SK-N-SH (cell line): ENCODE data around the gene PRDM8. TPM values are rescaled to one million over a fixed set of nuclear protein-coding genes. Genes with fewer than 3 reads are reported as not detected.

Experiments used
- CTCF ChIA-PET: fragments of 300-600, 350-600 bp; formaldehyde crosslinking; extraction: SDS; loops from one replicate; lab custom pipeline; 2021; lab: Yijun Ruan, JAX
- POLR2A ChIA-PET: fragments of 350-600 bp; sonication (Branson Sonifier 250); formaldehyde crosslinking; extraction: SDS; loops from one replicate; lab custom pipeline; 2020; ENCODE audit warnings: antibody characterized with exemption, inconsistent platforms; lab: Yijun Ruan, JAX
- DNase-seq: peaks from one replicate; pipeline ENCODE4 v3.0.0; 2012
- H2AFZ ChIP-seq: fragments of 200-600 bp; sonication (generic); 2 replicates; pipeline ENCODE4 v1.8.1; 2016; ENCODE audit warnings: antibody characterized with exemption, mild to moderate bottlenecking, low read depth
- H3F3A ChIP-seq: fragments of 200-600 bp; sonication (generic); replicated peaks from 2 replicates; pipeline ENCODE3; 2016; ENCODE audit warnings: antibody characterized with exemption, mild to moderate bottlenecking; ENCODE audit not compliant: insufficient read depth
- H3K27ac ChIP-seq, 2 experiments: fragments of 200-500 bp in 1 of 2; fragments of 200-600 bp in 1 of 2; sonication (Bioruptor generic) in 1 of 2; sonication (generic), shearing (Covaris generic) in 1 of 2; 2 replicates each; pipeline versions ENCODE4 v1.5.1 to v1.6.1; 2014 to 2016; ENCODE audit warnings: low read depth in 2 of 2, inconsistent platforms in 1 of 2, low read length in 1 of 2, mild to moderate bottlenecking in 1 of 2, mixed read lengths in 1 of 2
- H3K27me3 ChIP-seq: fragments of 200-600 bp; sonication (generic), shearing (Covaris generic); 2 replicates; pipeline ENCODE4 v1.6.1; 2016; ENCODE audit warnings: mixed run types; ENCODE audit not compliant: insufficient read depth
- H3K36me3 ChIP-seq, 2 experiments: fragments of 200-500 bp in 1 of 2; fragments of 200-600 bp in 1 of 2; sonication (Bioruptor generic) in 1 of 2; sonication (generic) in 1 of 2; replicated peaks in 1 of 2; 2 replicates each; pipeline versions ENCODE3 to v1.5.1; 2014 to 2016; ENCODE audit warnings: low read length in 1 of 2, mild to moderate bottlenecking in 1 of 2; ENCODE audit not compliant: insufficient read depth in 2 of 2, control insufficient read depth in 1 of 2
- H3K4me1 ChIP-seq, 2 experiments: fragments of 200-500 bp in 1 of 2; fragments of 200-600 bp in 1 of 2; sonication (Bioruptor generic) in 1 of 2; sonication (generic), shearing (Covaris generic) in 1 of 2; 2 replicates each; pipeline versions ENCODE4 v1.5.1 to v1.6.1; 2014 to 2016; ENCODE audit warnings: low read depth in 1 of 2, low read length in 1 of 2, mixed run types in 1 of 2; ENCODE audit not compliant: insufficient read depth in 2 of 2, control insufficient read depth in 1 of 2
- H3K4me2 ChIP-seq: fragments of 200-600 bp; sonication (generic), shearing (Covaris generic); 2 replicates; pipeline ENCODE4 v1.6.1; 2017; ENCODE audit warnings: mixed run types
- H3K4me3 ChIP-seq, 2 experiments: fragments of 200-500 bp in 1 of 2; fragments of 200-600 bp in 1 of 2; sonication (Bioruptor generic) in 1 of 2; sonication (generic), shearing (Covaris generic) in 1 of 2; 2 replicates each; pipeline versions ENCODE4 v1.5.1 to v1.8.1; 2014 to 2016; ENCODE audit warnings: low read depth in 2 of 2, inconsistent platforms in 1 of 2, low read length in 1 of 2, mild to moderate bottlenecking in 1 of 2, mixed read lengths in 1 of 2, moderate library complexity in 1 of 2
- H3K79me2 ChIP-seq: fragments of 200-600 bp; sonication (generic); 2 replicates; pipeline ENCODE4 v1.8.1; 2017; ENCODE audit warnings: mild to moderate bottlenecking; ENCODE audit not compliant: insufficient read depth
- H3K9ac ChIP-seq: fragments of 200-600 bp; sonication (generic); 2 replicates; pipeline ENCODE4 v1.6.1; 2017; ENCODE audit warnings: mixed run types
- H3K9me2 ChIP-seq: fragments of 200-600 bp; sonication (generic); 2 replicates; pipeline ENCODE4 v1.6.1; 2017; ENCODE audit warnings: mixed run types
- H3K9me3 ChIP-seq: fragments of 200-600 bp; sonication (generic); 2 replicates; pipeline ENCODE4 v1.6.1; 2017; ENCODE audit warnings: mixed run types, mild to moderate bottlenecking, moderate library complexity
- H4K20me1 ChIP-seq: fragments of 200-600 bp; sonication (generic); 2 replicates; pipeline ENCODE4 v1.6.1; 2017; ENCODE audit warnings: mild to moderate bottlenecking, mixed run types; ENCODE audit not compliant: insufficient read depth
- EP300 ChIP-seq, 2 experiments: IDR thresholded peaks; 2 replicates each; pipeline versions ENCODE4 v1.4.0 to v1.6.1; 2012; ENCODE audit warnings: borderline replicate concordance in 1 of 2, low read depth in 1 of 2, low read length in 1 of 2
- GABPA ChIP-seq: IDR thresholded peaks from 2 replicates; pipeline ENCODE4 v1.4.0; 2012; ENCODE audit warnings: low read depth, mild to moderate bottlenecking
- GATA2 ChIP-seq: sonication (generic); formaldehyde crosslinking; IDR thresholded peaks from 2 replicates; pipeline ENCODE4 v1.5.0; 2020; ENCODE audit warnings: mild to moderate bottlenecking, missing genetic modification reagents
- NFIC ChIP-seq: IDR thresholded peaks from 2 replicates; pipeline ENCODE4 v1.4.0; 2012; ENCODE audit warnings: borderline replicate concordance
- POLR2AphosphoS5 ChIP-seq: IDR thresholded peaks from 2 replicates; pipeline ENCODE4 v1.6.1; 2012; ENCODE audit warnings: low read depth, low read length
- RCOR1 ChIP-seq: fragments of 150-350 bp; IDR thresholded peaks from 2 replicates; pipeline ENCODE4 v1.6.1; 2017; ENCODE audit warnings: antibody characterized with exemption, low read length
- RXRA ChIP-seq: IDR thresholded peaks from 2 replicates; pipeline ENCODE4 v1.4.0; 2012; ENCODE audit warnings: low read depth, mild to moderate bottlenecking, borderline replicate concordance
- SIN3A ChIP-seq: IDR thresholded peaks from 2 replicates; pipeline ENCODE4 v1.6.1; 2012; ENCODE audit warnings: low read depth, mild to moderate bottlenecking, low read length, moderate library complexity, borderline replicate concordance
- TAF1 ChIP-seq: IDR thresholded peaks from 2 replicates; pipeline ENCODE4 v1.6.1; 2012; ENCODE audit warnings: low read depth, mild to moderate bottlenecking, low read length, moderate library complexity, borderline replicate concordance
- TEAD4 ChIP-seq: IDR thresholded peaks from 2 replicates; pipeline ENCODE4 v1.4.0; 2012; ENCODE audit warnings: mild to moderate bottlenecking, borderline replicate concordance; ENCODE audit not compliant: insufficient read depth
- WGBS: methylation state at CpG from one replicate; pipeline ENCODE4 v1.1.6; 2017; ENCODE audit warnings: low lambda C conversion rate; 5-methylcytosine and 5-hydroxymethylcytosine counted together
- polyA plus RNA-seq, 3 experiments: library from polyadenylated mRNA; depleted of rRNA; stranded (reverse); fragments of >200 nt; gene quantifications; 2 replicates each; pipeline ENCODE4 v1.2.3, GENCODE V29; 2012
- TF ChIP-seq, protein P1 (sequence below): IDR thresholded peaks from 2 replicates; pipeline ENCODE4 v1.6.1; 2012; ENCODE audit warnings: mild to moderate bottlenecking, low read depth, low read length, moderate library complexity
- TF ChIP-seq, protein P2 (sequence below): IDR thresholded peaks from 2 replicates; pipeline ENCODE4 v1.4.0; 2012; ENCODE audit warnings: low read depth
- TF ChIP-seq, protein P3 (sequence below): fragments of 200-600 bp; sonication (generic); IDR thresholded peaks from 2 replicates; pipeline ENCODE4 v1.6.1; 2017; ENCODE audit warnings: antibody characterized with exemption, mild to moderate bottlenecking, moderate library complexity
- TF ChIP-seq, protein P4 (sequence below): fragments of 150-350 bp; IDR thresholded peaks from 2 replicates; pipeline ENCODE4 v1.6.1; 2017; ENCODE audit warnings: antibody characterized with exemption, low read length, low read depth, borderline replicate concordance

PRDM8 gene
- polyA plus RNA-seq, 1 of the 3 experiments (the other 2 are of a cell fraction), result 3.5 TPM

DNA sequence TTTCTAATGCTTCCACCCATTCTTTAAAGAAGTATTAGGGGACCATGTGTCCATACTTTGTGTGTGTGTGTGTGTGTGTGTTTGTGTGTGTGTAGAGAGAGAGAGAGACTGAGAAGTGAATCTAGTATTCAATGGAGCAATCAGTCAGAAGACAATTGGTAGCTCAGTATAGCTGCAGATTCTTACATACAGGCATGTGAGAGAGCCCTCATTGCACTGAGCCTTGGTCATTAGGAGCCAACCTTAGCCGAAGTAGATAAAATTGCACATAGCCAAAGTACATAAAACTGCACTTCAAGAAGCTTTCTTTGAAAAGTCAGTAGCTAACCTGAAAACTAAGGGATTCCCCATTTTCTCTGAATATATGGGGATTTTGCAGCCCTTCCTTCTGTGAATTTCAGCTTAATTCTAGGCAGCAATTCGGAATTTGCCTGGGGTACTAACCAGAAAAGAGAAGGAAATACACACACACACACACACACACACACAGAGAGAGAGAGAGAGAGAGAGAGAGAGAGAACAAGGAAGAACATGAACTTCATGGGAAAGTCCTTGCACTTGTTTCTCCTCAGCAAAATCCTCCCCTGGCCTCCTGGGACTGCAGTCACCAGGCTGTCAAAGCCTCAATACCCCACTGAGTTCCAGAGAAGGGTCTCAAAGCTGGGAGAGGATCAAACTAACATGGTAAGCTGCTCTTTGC is 1.7 kb upstream of the PRDM8 start:
- Histone ChIP-seq H4K20me1 (no peaks in the 10 kb centered on the region), H3F3A (peaks cover 4% of the 10 kb centered on the region), H3K9me2 (no peaks in the 10 kb centered on the region), H3K4me3 (no peak overlapping the region; a peak in 1 of 4 replicates), H3K4me1 (peaks cover 0 to 23% of the 10 kb centered on the region in 2 experiments; a peak in 2 of 4 replicates), H2AFZ (peak overlapping the region; percentile 17; the same call in 1 of the 2 replicates), H3K27ac (peak overlapping the region in 1 of 2 experiments; percentile 47; a peak in 1 of 4 replicates), H3K9me3 (no peaks in the 10 kb centered on the region), H3K79me2 (peaks cover 5% of the 10 kb centered on the region; the same call in 1 of the 2 replicates), H3K4me2 (no peak overlapping the region), H3K36me3 (no peaks in the 10 kb centered on the region), H3K27me3 (no peaks in the 10 kb centered on the region), H3K9ac (no peak overlapping the region)
- ChIA-PET CTCF (interaction anchor here (0.6 to 6.7 kb wide), 5 partner anchors 10 to 1137 kb away, joined by 3 to 54 read pairs (median 3); no protein-coding TSS in a partner anchor), POLR2A (interaction anchor here (1.0 kb wide), 1 partner anchor 123 kb away, joined by 3 read pairs; the partner anchor contains the start of gene ANTXR2)
- no peak for TF ChIP-seq GABPA
- no peak for TF ChIP-seq POLR2AphosphoS5
- TF ChIP-seq, protein P1, sequence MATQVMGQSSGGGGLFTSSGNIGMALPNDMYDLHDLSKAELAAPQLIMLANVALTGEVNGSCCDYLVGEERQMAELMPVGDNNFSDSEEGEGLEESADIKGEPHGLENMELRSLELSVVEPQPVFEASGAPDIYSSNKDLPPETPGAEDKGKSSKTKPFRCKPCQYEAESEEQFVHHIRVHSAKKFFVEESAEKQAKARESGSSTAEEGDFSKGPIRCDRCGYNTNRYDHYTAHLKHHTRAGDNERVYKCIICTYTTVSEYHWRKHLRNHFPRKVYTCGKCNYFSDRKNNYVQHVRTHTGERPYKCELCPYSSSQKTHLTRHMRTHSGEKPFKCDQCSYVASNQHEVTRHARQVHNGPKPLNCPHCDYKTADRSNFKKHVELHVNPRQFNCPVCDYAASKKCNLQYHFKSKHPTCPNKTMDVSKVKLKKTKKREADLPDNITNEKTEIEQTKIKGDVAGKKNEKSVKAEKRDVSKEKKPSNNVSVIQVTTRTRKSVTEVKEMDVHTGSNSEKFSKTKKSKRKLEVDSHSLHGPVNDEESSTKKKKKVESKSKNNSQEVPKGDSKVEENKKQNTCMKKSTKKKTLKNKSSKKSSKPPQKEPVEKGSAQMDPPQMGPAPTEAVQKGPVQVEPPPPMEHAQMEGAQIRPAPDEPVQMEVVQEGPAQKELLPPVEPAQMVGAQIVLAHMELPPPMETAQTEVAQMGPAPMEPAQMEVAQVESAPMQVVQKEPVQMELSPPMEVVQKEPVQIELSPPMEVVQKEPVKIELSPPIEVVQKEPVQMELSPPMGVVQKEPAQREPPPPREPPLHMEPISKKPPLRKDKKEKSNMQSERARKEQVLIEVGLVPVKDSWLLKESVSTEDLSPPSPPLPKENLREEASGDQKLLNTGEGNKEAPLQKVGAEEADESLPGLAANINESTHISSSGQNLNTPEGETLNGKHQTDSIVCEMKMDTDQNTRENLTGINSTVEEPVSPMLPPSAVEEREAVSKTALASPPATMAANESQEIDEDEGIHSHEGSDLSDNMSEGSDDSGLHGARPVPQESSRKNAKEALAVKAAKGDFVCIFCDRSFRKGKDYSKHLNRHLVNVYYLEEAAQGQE, result no peak
- no peak for TF ChIP-seq GATA2
- no peak for TF ChIP-seq TAF1
- no peak for DNase-seq
- 79% methylated on average over 2 of the region's 2 CpGs for WGBS

DNA sequence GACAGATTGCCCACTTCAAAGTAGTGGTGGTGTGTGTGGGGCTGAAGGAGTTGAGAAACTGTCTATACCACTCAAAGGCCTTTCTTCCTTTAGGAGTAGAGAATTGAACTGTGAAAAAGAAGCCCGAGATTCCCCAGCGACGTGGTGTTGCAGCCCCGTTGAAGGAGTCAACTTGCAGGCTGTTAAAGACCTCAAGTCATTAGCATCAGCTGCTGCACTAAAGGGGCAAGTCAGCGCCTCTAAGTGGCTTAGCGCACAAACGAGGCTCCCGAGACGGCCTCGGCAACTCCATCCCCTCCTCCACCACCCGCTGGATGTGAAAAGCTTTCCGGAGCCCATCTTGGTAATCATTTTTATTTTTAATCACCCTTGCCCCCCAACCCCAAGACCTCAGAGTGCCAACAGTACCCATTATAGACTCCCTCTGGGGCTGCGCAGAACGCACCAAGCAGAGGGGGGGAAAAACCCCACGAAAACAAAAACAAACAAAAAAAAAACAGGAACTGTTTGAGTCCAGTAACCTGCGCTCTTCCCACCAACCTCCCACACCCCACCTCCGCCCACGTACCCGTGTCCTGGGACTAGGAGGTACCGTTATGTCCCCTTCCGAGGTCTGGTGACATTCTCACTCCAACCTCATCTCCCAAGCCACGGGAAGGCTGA is 913 bp upstream of the PRDM8 start:
- TF ChIP-seq RXRA (no peak), NFIC (no peak), RCOR1 (no peak), EP300 (IDR thresholded peaks at IDR 0.05; ENCODE audit: borderline replicate concordance in 1 of 2, low read depth in 1 of 2, low read length in 1 of 2) (no peak), TEAD4 (no peak), SIN3A (no peak)
- TF ChIP-seq, protein P2, sequence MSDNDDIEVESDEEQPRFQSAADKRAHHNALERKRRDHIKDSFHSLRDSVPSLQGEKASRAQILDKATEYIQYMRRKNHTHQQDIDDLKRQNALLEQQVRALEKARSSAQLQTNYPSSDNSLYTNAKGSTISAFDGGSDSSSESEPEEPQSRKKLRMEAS, result no peak
- TF ChIP-seq, protein P3, sequence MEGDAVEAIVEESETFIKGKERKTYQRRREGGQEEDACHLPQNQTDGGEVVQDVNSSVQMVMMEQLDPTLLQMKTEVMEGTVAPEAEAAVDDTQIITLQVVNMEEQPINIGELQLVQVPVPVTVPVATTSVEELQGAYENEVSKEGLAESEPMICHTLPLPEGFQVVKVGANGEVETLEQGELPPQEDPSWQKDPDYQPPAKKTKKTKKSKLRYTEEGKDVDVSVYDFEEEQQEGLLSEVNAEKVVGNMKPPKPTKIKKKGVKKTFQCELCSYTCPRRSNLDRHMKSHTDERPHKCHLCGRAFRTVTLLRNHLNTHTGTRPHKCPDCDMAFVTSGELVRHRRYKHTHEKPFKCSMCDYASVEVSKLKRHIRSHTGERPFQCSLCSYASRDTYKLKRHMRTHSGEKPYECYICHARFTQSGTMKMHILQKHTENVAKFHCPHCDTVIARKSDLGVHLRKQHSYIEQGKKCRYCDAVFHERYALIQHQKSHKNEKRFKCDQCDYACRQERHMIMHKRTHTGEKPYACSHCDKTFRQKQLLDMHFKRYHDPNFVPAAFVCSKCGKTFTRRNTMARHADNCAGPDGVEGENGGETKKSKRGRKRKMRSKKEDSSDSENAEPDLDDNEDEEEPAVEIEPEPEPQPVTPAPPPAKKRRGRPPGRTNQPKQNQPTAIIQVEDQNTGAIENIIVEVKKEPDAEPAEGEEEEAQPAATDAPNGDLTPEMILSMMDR, result no peak
- TF ChIP-seq, protein P4, sequence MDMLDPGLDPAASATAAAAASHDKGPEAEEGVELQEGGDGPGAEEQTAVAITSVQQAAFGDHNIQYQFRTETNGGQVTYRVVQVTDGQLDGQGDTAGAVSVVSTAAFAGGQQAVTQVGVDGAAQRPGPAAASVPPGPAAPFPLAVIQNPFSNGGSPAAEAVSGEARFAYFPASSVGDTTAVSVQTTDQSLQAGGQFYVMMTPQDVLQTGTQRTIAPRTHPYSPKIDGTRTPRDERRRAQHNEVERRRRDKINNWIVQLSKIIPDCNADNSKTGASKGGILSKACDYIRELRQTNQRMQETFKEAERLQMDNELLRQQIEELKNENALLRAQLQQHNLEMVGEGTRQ, result no peak
- POLR2A ChIA-PET, result interaction anchor here (0.8 to 1.4 kb wide), 4 partner anchors 11 to 124 kb away, joined by 3 to 5 read pairs (median 4); partner anchors contain the start of gene ANTXR2
- Histone ChIP-seq H4K20me1 (no peaks in the 10 kb centered on the region), H3F3A (peaks cover 4% of the 10 kb centered on the region), H3K9me2 (no peaks in the 10 kb centered on the region), H3K27me3 (no peaks in the 10 kb centered on the region), H3K9ac (no peak overlapping the region), H3K27ac (peak overlapping the region in 1 of 2 experiments; percentile 47; a peak in 1 of 4 replicates), H2AFZ (peak overlapping the region; percentile 95), H3K4me3 (peak overlapping the region; percentile 70 to 76; a peak in 3 of 4 replicates), H3K36me3 (peaks cover 0 to 2% of the 10 kb centered on the region in 2 experiments), H3K9me3 (no peaks in the 10 kb centered on the region), H3K4me1 (peaks cover 0 to 23% of the 10 kb centered on the region in 2 experiments; a peak in 2 of 4 replicates), H3K4me2 (peak overlapping the region; percentile 73), H3K79me2 (peaks cover 5% of the 10 kb centered on the region; the same call in 1 of the 2 replicates)
- DNase-seq, result no peak
- 83% methylated on average over 22 of the region's 22 CpGs for WGBS
- CTCF ChIA-PET, result interaction anchor here (0.6 to 6.7 kb wide), 6 partner anchors 11 to 1244 kb away, joined by 3 to 54 read pairs (median 4); no protein-coding TSS in a partner anchor
